ENCODE results near the gene PCDHA3.

DNA sequence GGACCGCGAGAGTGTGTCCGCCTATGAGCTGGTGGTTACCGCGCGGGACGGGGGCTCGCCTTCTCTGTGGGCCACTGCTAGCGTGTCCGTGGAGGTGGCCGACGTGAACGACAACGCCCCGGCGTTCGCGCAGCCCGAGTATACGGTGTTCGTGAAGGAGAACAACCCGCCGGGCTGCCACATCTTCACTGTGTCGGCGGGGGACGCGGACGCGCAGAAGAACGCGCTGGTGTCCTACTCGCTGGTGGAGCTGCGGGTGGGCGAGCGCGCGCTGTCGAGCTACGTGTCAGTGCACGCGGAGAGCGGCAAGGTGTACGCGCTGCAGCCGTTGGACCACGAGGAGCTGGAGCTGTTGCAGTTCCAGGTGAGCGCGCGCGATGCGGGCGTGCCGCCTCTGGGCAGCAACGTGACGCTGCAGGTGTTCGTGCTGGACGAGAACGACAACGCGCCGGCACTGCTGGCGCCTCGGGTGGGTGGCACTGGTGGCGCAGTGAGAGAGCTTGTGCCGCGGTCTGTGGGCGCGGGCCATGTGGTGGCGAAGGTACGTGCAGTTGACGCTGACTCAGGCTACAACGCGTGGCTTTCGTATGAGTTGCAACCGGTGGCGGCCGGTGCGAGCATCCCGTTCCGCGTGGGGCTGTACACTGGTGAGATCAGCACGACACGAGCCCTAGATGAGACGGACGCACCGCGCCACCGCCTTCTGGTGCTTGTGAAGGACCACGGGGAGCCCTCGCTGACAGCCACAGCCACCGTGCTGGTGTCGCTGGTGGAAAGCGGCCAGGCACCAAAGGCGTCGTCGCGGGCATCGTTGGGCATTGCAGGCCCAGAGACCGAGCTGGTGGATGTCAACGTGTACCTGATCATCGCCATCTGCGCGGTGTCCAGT, 35.0 kb downstream of the PCDHA3 start:
- TF ChIP-seq POLR2A (IDR thresholded peaks at IDR 0.05; ENCODE audit: low read depth, low read length) (no peak), TAF1 (IDR thresholded peaks at IDR 0.05; ENCODE audit: low read depth, low read length) (no peak)
